ENCODE data around the gene CPSF4L. TPM values are rescaled to one million over a fixed set of nuclear protein-coding genes. Genes with fewer than 3 reads are reported as not detected.

The CPSF4L gene
- polyA plus RNA-seq, 2 of the 4 experiments (the other 2 are of a cell fraction) = 0.13 TPM; not detected in 1

GRCh38 chr17:73228748-73229236, 32.9 kb downstream of the CPSF4L start (continued):
- TF ChIP-seq MAX (IDR thresholded peaks at IDR 0.05) (0 out of 2 replicates have a peak, but pooled peaks have one; percentile 29), GATA3 (IDR thresholded peaks at IDR 0.05; ENCODE audit: borderline replicate concordance) (0 out of 2 replicates have a peak, but pooled peaks have one; percentile 37)

- H3K9me3 ChIP-seq = no peaks in the 10 kb centered on the region
- POLR2A ChIA-PET = no interaction called here
- ATAC-seq (no peak), DNase-seq (ENCODE audit: low read depth in 1 of 2, low spot score in 1 of 2) (no peak), FAIRE-seq (no peak)
- peaks cover 52% of the 10 kb centered on the region for H3K4me1 ChIP-seq
- H3K4me2 ChIP-seq = peak overlapping the region; percentile 58
- CTCF ChIA-PET = interaction anchor here (0.6 to 2.5 kb wide), 9 partner anchors 8 to 668 kb away, joined by 4 to 10 read pairs (median 5); no protein-coding TSS in a partner anchor
- TF ChIP-seq CEBPB (IDR thresholded peaks at IDR 0.05) = no peak
- no peak for TF ChIP-seq REST (IDR thresholded peaks at IDR 0.05)
- no peak for TF ChIP-seq JUN (IDR thresholded peaks at IDR 0.05)
- no peak for TF ChIP-seq POLR2AphosphoS2 (conservative IDR thresholded peaks at IDR 0.05; ENCODE audit: low read length)
- TF ChIP-seq RFX5 (IDR thresholded peaks at IDR 0.05) = no peak
- no peak for TF ChIP-seq HMGXB4 (CRISPR knock-in tag; IDR thresholded peaks at IDR 0.05; ENCODE audit: borderline replicate concordance)
- TF ChIP-seq EP300 (IDR thresholded peaks at IDR 0.05) = no peak
- no peak for TF ChIP-seq ELK1 (IDR thresholded peaks at IDR 0.05; ENCODE audit: low read depth, low read length)
- no peak for TF ChIP-seq POLR2A (IDR thresholded peaks at IDR 0.05; ENCODE audit: low read length)
- TF ChIP-seq SMC3 (IDR thresholded peaks at IDR 0.05) = no peak
- no peak for TF ChIP-seq BHLHE40 (IDR thresholded peaks at IDR 0.05; ENCODE audit: low read depth, low read length)
- no peak for TF ChIP-seq CTCF (IDR thresholded peaks at IDR 0.05)
- TF ChIP-seq MAFK (IDR thresholded peaks at IDR 0.05; ENCODE audit: partially characterized antibody) = no peak
- H3K27ac ChIP-seq = peak overlapping the region in 1 of 2 experiments; percentile 68; a peak in 4 of 6 replicates
- H3K4me3 ChIP-seq = no peak overlapping the region
- WGBS (ENCODE audit: missing lambda C conversion rate) = 76% methylated on average over 6 of the region's 6 CpGs
Observed at GRCh38 chr17:73227944-73228343, 33.7 kb downstream of the CPSF4L start.

GRCh38 chr17:73227379-73227778, 34.3 kb downstream of the CPSF4L start:
- no peak for FAIRE-seq
- no peak for DNase-seq (ENCODE audit: low read depth in 1 of 2, low spot score in 1 of 2)
- Histone ChIP-seq H3K4me2 (no peak overlapping the region), H3K4me3 (no peak overlapping the region), H3K9me3 (no peaks in the 10 kb centered on the region), H3K27ac (no peak overlapping the region), H3K4me1 (peaks cover 52% of the 10 kb centered on the region)
- ChIA-PET CTCF (interaction anchor here (1.1 to 2.5 kb wide), 6 partner anchors 10 to 667 kb away, joined by 3 to 10 read pairs (median 6); no protein-coding TSS in a partner anchor), POLR2A (no interaction called here)
- WGBS (ENCODE audit: missing lambda C conversion rate) = 86% methylated on average over 3 of the region's 3 CpGs
- TF ChIP-seq HOXA7 (CRISPR knock-in tag; IDR thresholded peaks at IDR 0.05) (no peak), RCOR1 (IDR thresholded peaks at IDR 0.05; ENCODE audit: low read depth, low read length) (no peak), PHF8 (IDR thresholded peaks at IDR 0.05; ENCODE audit: borderline replicate concordance, low read depth) (no peak), USF2 (IDR thresholded peaks at IDR 0.05) (no peak), NR3C1 (IDR thresholded peaks at IDR 0.05) (no peak), FOXS1 (CRISPR knock-in tag; IDR thresholded peaks at IDR 0.05) (no peak), ZC3H11A (IDR thresholded peaks at IDR 0.05) (no peak), JUN (IDR thresholded peaks at IDR 0.05) (no peak), ZFP36 (IDR thresholded peaks at IDR 0.05; ENCODE audit: borderline replicate concordance, partially characterized antibody) (no peak)
- ATAC-seq = no peak

All from A549 (cell line).